Stimulated activated CD4-positive, alpha-beta T cell treated with anti-CD3 and anti-CD28 coated beads, TNF-alpha, amount 100 ng/mL, for 1 hour (primary cell): ENCODE measurements around the gene STIM2.
"Not testable (repeated sequence)": the region's sequence is repeated elsewhere in the genome, so short reads cannot be mapped to it uniquely, and the experiment has no call there.

Source experiments
- DNase-seq, 3 donors: peaks; one replicate each; pipeline ENCODE4 v3.0.0-alpha.2; 2020; ENCODE audit warnings: low read depth in 3 of 3, low spot score in 1 of 3

Gene STIM2

GRCh38 chr4:27024805-27025204 lies 164.2 kb downstream of the STIM2 start:
- DNase-seq: no peak

GRCh38 chr4:27027428-27027827 lies 166.8 kb downstream of the STIM2 start:
- no peak for DNase-seq

GRCh38 chr4:27035127-27035526 lies 174.5 kb downstream of the STIM2 start:
- not testable (repeated sequence) for DNase-seq

GRCh38 chr4:27040356-27040755 lies 179.7 kb downstream of the STIM2 start:
- DNase-seq: no peak

GRCh38 chr4:27042411-27042810 lies 181.8 kb downstream of the STIM2 start:
- DNase-seq: no peak

- DNase-seq: no peak
Measured at GRCh38 chr4:27043200-27043599, 182.6 kb downstream of the STIM2 start.

GRCh38 chr4:27046851-27047250 lies 186.2 kb downstream of the STIM2 start:
- DNase-seq: no peak

GRCh38 chr4:27048429-27049238 lies 188.0 kb downstream of the STIM2 start:
- no peak for DNase-seq

GRCh38 chr4:27049239-27049829 lies 188.7 kb downstream of the STIM2 start:
- DNase-seq: no peak

- no peak for DNase-seq
Measured at GRCh38 chr4:27050731-27051130, 190.1 kb downstream of the STIM2 start.

- DNase-seq: no peak
Measured at GRCh38 chr4:27055221-27055760, 194.7 kb downstream of the STIM2 start.

GRCh38 chr4:27056281-27056680 lies 195.6 kb downstream of the STIM2 start:
- no peak for DNase-seq

- DNase-seq: no peak
Measured at GRCh38 chr4:27057053-27057452, 196.4 kb downstream of the STIM2 start.

GRCh38 chr4:27057662-27058061 lies 197.0 kb downstream of the STIM2 start:
- no peak for DNase-seq

GRCh38 chr4:27058819-27059406 lies 198.3 kb downstream of the STIM2 start:
- DNase-seq: no peak

GRCh38 chr4:27059446-27059845 lies 198.8 kb downstream of the STIM2 start:
- DNase-seq: no peak

- DNase-seq: no peak
Measured at GRCh38 chr4:27062256-27062655, 201.6 kb downstream of the STIM2 start.

- no peak for DNase-seq
Measured at GRCh38 chr4:27066591-27066990, 205.9 kb downstream of the STIM2 start.

GRCh38 chr4:27068151-27068867 lies 207.7 kb downstream of the STIM2 start:
- no peak for DNase-seq
